ENCODE results near the gene MYL5. TPM values are rescaled to one million over a fixed set of nuclear protein-coding genes. Genes with fewer than 3 reads are reported as not detected.

The MYL5 gene
- total and polyA plus RNA-seq, 2 donors, result 32.9 to 34.1 TPM

- peak in 1 of 9 donors; percentile 45 for DNase-seq (ENCODE audit: low read depth in 6 of 9, low spot score in 9 of 9)
- Histone ChIP-seq H3K36me3 (ENCODE audit: control insufficient read depth in 2 of 2, insufficient read depth in 2 of 2, low read length in 1 of 2) (no peaks in the 10 kb centered on the region), H3K4me1 (ENCODE audit: control insufficient read depth in 2 of 2, insufficient read depth in 2 of 2, low read length in 2 of 2) (peaks cover 3 to 16% of the 10 kb centered on the region in 2 donors), H3K27me3 (ENCODE audit: control insufficient read depth in 2 of 2, insufficient read depth in 1 of 2, low read length in 1 of 2) (peaks cover 3 to 26% of the 10 kb centered on the region in 2 donors), H3K27ac (ENCODE audit: low read depth in 1 of 2, low read length in 1 of 2) (no peak overlapping the region), H3K9me3 (ENCODE audit: control insufficient read depth in 2 of 2, insufficient read depth in 1 of 2, low read length in 1 of 2) (no peaks in the 10 kb centered on the region), H3K4me3 (ENCODE audit: low read length in 2 of 2) (peak overlapping the region in 1 of 2 donors; percentile 29)
- 24% methylated on average over 62 of the region's 62 CpGs for WGBS
Observed at GRCh38 chr4:680928-681645, 6.7 kb downstream of the MYL5 start.

DNA sequence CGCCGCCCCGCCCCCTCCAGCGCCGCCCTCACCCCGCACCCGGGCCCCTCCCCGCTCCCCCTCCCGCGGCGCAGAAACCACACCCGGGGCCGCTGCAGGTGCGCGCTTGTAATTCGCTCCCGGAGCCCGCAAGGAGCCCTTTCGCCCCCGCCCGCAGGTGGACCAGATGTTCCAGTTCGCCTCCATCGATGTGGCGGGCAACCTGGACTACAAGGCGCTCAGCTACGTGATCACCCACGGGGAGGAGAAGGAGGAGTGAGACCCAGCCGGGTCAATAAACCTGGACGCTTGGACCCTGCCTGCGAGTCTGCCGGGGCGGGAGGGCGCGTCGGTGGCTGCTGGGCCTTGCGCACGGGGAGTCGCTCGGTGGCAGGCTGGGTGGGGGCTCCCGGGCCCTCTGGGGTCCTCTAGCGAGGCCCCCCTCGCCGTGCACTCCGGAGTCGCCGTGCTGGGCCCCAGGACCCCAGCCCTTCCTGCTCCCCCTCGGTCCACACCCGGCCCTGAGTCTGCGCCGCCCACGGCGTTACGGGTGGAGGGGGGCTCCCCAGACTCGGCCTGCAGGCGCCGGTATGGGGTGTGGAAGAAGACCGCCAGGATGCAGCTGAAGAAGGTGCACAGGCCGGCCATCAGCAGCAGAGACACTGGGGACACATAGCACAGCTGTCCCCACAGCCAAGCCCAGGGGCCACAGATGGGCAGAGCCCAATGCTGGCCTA lies 7.6 kb downstream of the MYL5 start:
- 91% methylated on average over 55 of the region's 58 CpGs for WGBS
- H3K9me3 ChIP-seq (ENCODE audit: control insufficient read depth in 2 of 2, insufficient read depth in 1 of 2, low read length in 1 of 2), result no peaks in the 10 kb centered on the region
- peaks cover 3 to 11% of the 10 kb centered on the region in 2 donors for H3K4me1 ChIP-seq (ENCODE audit: control insufficient read depth in 2 of 2, insufficient read depth in 2 of 2, low read length in 2 of 2)
- no peak overlapping the region for H3K4me3 ChIP-seq (ENCODE audit: low read length in 2 of 2)
- H3K27me3 ChIP-seq (ENCODE audit: control insufficient read depth in 2 of 2, insufficient read depth in 1 of 2, low read length in 1 of 2), result peaks cover 3 to 26% of the 10 kb centered on the region in 2 donors
- peak in 3 of 9 donors; percentile 39 to 70 (median 46) for DNase-seq (ENCODE audit: low read depth in 6 of 9, low spot score in 9 of 9)
- H3K36me3 ChIP-seq (ENCODE audit: control insufficient read depth in 2 of 2, insufficient read depth in 2 of 2, low read length in 1 of 2), result no peaks in the 10 kb centered on the region
- H3K27ac ChIP-seq (ENCODE audit: low read depth in 1 of 2, low read length in 1 of 2), result no peak overlapping the region

DNA sequence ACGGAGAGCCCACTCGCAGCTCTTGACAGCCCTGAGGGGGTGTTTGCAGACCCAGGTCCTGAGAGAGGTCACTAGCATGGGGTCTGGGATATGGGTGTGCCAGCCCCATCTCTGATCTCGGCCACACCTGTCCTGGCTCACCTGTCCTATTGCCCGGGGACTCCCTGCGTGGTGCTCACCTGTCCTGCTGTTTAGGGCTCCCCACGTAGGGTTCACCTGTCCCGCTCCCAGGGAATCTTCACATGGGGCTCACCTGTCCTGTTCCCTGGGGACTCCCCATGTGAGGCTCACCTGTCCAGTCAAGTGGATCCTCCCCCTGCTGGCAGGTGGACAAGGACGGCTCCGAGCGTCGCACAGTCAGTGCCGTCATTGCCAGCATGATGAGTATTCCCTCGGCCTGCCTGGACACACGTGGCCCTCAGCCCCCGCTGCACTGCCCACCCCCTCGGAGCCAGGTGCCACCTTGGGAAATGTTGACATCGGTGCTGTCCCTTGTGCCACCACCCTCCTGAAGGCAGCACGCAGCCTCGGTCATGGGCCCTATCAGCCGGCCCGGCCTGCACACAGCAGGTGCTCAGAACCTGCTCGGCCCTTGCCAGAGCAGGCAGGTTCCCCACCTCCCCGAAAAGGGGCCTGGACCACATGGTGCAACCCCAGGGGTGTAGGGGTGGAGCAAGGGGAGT lies 8.3 kb downstream of the MYL5 start:
- Histone ChIP-seq H3K4me3 (ENCODE audit: low read length in 2 of 2) (no peak overlapping the region), H3K4me1 (ENCODE audit: control insufficient read depth in 2 of 2, insufficient read depth in 2 of 2, low read length in 2 of 2) (peaks cover 3 to 9% of the 10 kb centered on the region in 2 donors), H3K36me3 (ENCODE audit: control insufficient read depth in 2 of 2, insufficient read depth in 2 of 2, low read length in 1 of 2) (no peaks in the 10 kb centered on the region), H3K9me3 (ENCODE audit: control insufficient read depth in 2 of 2, insufficient read depth in 1 of 2, low read length in 1 of 2) (no peaks in the 10 kb centered on the region), H3K27ac (ENCODE audit: low read depth in 1 of 2, low read length in 1 of 2) (no peak overlapping the region), H3K27me3 (ENCODE audit: control insufficient read depth in 2 of 2, insufficient read depth in 1 of 2, low read length in 1 of 2) (peaks cover 3 to 30% of the 10 kb centered on the region in 2 donors)
- no peak for DNase-seq (ENCODE audit: low read depth in 6 of 9, low spot score in 9 of 9)
- WGBS, result 95% methylated on average over 23 of the region's 23 CpGs

DNA sequence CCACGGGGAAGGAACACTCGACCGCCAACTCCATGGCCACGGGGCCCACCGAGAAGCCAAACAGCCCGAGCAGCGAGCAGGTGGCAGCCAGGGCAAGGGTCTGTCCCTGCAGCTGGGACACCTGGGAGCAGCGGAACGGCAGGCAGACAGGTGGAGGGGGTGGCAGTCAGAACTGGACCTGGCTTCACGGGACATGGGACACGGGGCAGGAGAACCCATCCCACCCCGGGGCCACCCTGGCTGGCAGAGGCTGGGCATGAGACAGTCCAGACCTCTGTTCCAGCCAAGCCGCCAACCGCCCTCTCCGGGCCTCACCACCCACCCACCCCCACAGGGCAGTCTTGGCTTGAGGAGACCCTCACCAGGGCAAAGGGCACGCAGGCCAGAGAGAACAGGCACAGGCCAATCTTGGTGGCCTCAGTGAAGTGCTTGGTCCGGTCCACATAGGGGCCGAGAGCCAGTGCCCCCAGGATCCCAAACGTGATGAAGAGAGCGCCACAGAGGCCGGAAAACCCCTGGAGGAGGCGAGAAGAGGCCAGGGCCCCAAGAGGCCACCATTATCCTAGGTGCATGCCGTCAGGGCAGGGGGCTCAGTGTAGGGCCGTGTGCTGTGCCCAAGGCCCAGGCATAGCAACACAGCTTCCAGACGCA lies 9.0 kb downstream of the MYL5 start:
- Histone ChIP-seq H3K27ac (ENCODE audit: low read depth in 1 of 2, low read length in 1 of 2) (no peak overlapping the region), H3K9me3 (ENCODE audit: control insufficient read depth in 2 of 2, insufficient read depth in 1 of 2, low read length in 1 of 2) (peaks cover 0 to 2% of the 10 kb centered on the region in 2 donors), H3K36me3 (ENCODE audit: control insufficient read depth in 2 of 2, insufficient read depth in 2 of 2, low read length in 1 of 2) (no peaks in the 10 kb centered on the region), H3K27me3 (ENCODE audit: control insufficient read depth in 2 of 2, insufficient read depth in 1 of 2, low read length in 1 of 2) (peaks cover 10 to 38% of the 10 kb centered on the region in 2 donors), H3K4me3 (ENCODE audit: low read length in 2 of 2) (no peak overlapping the region), H3K4me1 (ENCODE audit: control insufficient read depth in 2 of 2, insufficient read depth in 2 of 2, low read length in 2 of 2) (peaks cover 3 to 9% of the 10 kb centered on the region in 2 donors)
- WGBS, result 80% methylated on average over 25 of the region's 25 CpGs
- no peak for DNase-seq (ENCODE audit: low read depth in 6 of 9, low spot score in 9 of 9)

GRCh38 chr4:683982-684622 lies 9.8 kb downstream of the MYL5 start:
- H3K4me3 ChIP-seq (ENCODE audit: low read length in 2 of 2), result no peak overlapping the region
- peaks cover 0 to 2% of the 10 kb centered on the region in 2 donors for H3K9me3 ChIP-seq (ENCODE audit: control insufficient read depth in 2 of 2, insufficient read depth in 1 of 2, low read length in 1 of 2)
- H3K4me1 ChIP-seq (ENCODE audit: control insufficient read depth in 2 of 2, insufficient read depth in 2 of 2, low read length in 2 of 2), result peaks cover 3 to 12% of the 10 kb centered on the region in 2 donors
- 66% methylated on average over 19 of the region's 19 CpGs for WGBS
- peaks cover 13 to 39% of the 10 kb centered on the region in 2 donors for H3K27me3 ChIP-seq (ENCODE audit: control insufficient read depth in 2 of 2, insufficient read depth in 1 of 2, low read length in 1 of 2)
- H3K36me3 ChIP-seq (ENCODE audit: control insufficient read depth in 2 of 2, insufficient read depth in 2 of 2, low read length in 1 of 2), result no peaks in the 10 kb centered on the region
- peak in 1 of 9 donors; percentile 44 for DNase-seq (ENCODE audit: low read depth in 6 of 9, low spot score in 9 of 9)
- no peak overlapping the region for H3K27ac ChIP-seq (ENCODE audit: low read depth in 1 of 2, low read length in 1 of 2)

- Histone ChIP-seq H3K4me1 (ENCODE audit: control insufficient read depth in 2 of 2, insufficient read depth in 2 of 2, low read length in 2 of 2) (peaks cover 3 to 12% of the 10 kb centered on the region in 2 donors), H3K36me3 (ENCODE audit: control insufficient read depth in 2 of 2, insufficient read depth in 2 of 2, low read length in 1 of 2) (no peaks in the 10 kb centered on the region), H3K27ac (ENCODE audit: low read depth in 1 of 2, low read length in 1 of 2) (no peak overlapping the region), H3K27me3 (ENCODE audit: control insufficient read depth in 2 of 2, insufficient read depth in 1 of 2, low read length in 1 of 2) (peaks cover 19 to 39% of the 10 kb centered on the region in 2 donors), H3K4me3 (ENCODE audit: low read length in 2 of 2) (no peak overlapping the region), H3K9me3 (ENCODE audit: control insufficient read depth in 2 of 2, insufficient read depth in 1 of 2, low read length in 1 of 2) (peaks cover 0 to 2% of the 10 kb centered on the region in 2 donors)
- DNase-seq (ENCODE audit: low read depth in 6 of 9, low spot score in 9 of 9), result no peak
- 94% methylated on average over 21 of the region's 21 CpGs for WGBS
Observed at GRCh38 chr4:684623-685327, 10.4 kb downstream of the MYL5 start.

DNA sequence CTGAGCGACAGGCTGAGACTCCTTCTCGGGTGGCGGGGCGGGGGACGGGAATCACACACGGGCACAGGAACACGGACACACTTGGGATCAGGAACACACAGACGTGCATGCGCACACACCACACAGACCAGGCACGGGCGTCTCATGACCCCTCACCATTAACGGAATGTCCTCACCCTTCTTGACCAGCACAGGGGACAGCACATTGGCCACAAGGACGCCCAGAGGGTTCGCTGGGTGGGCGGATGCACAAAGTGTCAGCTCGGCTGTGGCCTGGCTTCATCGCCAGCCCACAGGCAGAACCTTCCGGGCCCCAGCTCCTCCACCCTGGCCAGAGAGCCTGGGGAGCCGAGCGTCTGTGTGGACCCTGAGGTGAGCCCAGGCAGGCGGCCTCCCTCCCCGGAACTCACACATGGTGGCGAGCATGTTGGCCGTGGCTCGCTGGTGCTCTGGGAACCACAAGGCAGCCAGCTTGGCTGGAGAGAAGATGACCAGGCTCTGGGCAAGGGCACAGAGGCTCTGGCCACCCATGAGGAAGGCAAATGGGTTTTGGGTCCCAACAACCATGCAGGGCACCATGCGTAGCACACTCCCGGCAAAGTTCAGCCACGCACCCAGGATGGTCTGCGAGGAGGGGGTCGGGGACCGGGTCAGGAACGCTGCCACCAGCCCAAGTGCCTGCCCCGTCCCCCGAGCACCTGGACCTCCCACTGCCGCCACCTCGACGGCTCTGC lies 11.5 kb downstream of the MYL5 start:
- peaks cover 0 to 2% of the 10 kb centered on the region in 2 donors for H3K9me3 ChIP-seq (ENCODE audit: control insufficient read depth in 2 of 2, insufficient read depth in 1 of 2, low read length in 1 of 2)
- WGBS, result 97% methylated on average over 37 of the region's 37 CpGs
- H3K4me3 ChIP-seq (ENCODE audit: low read length in 2 of 2), result no peak overlapping the region
- H3K27ac ChIP-seq (ENCODE audit: low read depth in 1 of 2, low read length in 1 of 2), result no peak overlapping the region
- H3K36me3 ChIP-seq (ENCODE audit: control insufficient read depth in 2 of 2, insufficient read depth in 2 of 2, low read length in 1 of 2), result no peaks in the 10 kb centered on the region
- H3K27me3 ChIP-seq (ENCODE audit: control insufficient read depth in 2 of 2, insufficient read depth in 1 of 2, low read length in 1 of 2), result peaks cover 18 to 33% of the 10 kb centered on the region in 2 donors
- peaks cover 3 to 12% of the 10 kb centered on the region in 2 donors for H3K4me1 ChIP-seq (ENCODE audit: control insufficient read depth in 2 of 2, insufficient read depth in 2 of 2, low read length in 2 of 2)
- no peak for DNase-seq (ENCODE audit: low read depth in 6 of 9, low spot score in 9 of 9)
